Right ventricle myocardium superior (tissue), 1 donor: ENCODE measurements around the gene FAM131A. TPM values are rescaled to one million over a fixed set of nuclear protein-coding genes. Genes with fewer than 3 reads are reported as not detected.

Experiments
- total RNA-seq: library from RNA; stranded (reverse); fragmentation: NEBNext Ultra II Directional; extraction: Animal tissue kit (Norgen Biotek cat#: 25700); gene quantifications from one replicate; pipeline ENCODE4 v1.2.1, GENCODE V29; 2021
- donor health status: DM: no; HTN: yes; CAD: no; lungs with severe emphysema.

The FAM131A gene
- total RNA-seq, 1 donor from 2014 or later: 36.3 TPM

Other genes with a start within 250 kb of the FAM131A start
- gene HTR3E, start 240.5 kb upstream of the FAM131A start, total RNA-seq: not detected
- gene EIF2B5, start 202.2 kb upstream of the FAM131A start, total RNA-seq: 31.4 TPM
- gene DVL3, start 182.2 kb upstream of the FAM131A start, total RNA-seq: 60.6 TPM
- gene AP2M1, start 162.7 kb upstream of the FAM131A start, total RNA-seq: 253 TPM
- gene ABCF3, start 151.4 kb upstream of the FAM131A start, total RNA-seq: 69.3 TPM
- not detected for gene VWA5B2, start 108.0 kb upstream of the FAM131A start, total RNA-seq
- gene ALG3, start 88.6 kb upstream of the FAM131A start, total RNA-seq: 14.9 TPM
- gene EEF1AKMT4, start 87.9 kb upstream of the FAM131A start, total RNA-seq: 1.6 TPM
- gene CAMK2N2, start 76.0 kb upstream of the FAM131A start, total RNA-seq: not detected
- not detected for gene ECE2, start 61.6 kb upstream of the FAM131A start, total RNA-seq
- gene PSMD2, start 38.4 kb upstream of the FAM131A start, total RNA-seq: 237 TPM
- 254 TPM for gene EIF4G1, start 23.0 kb upstream of the FAM131A start, total RNA-seq
- gene CLCN2, start 24.0 kb downstream of the FAM131A start, total RNA-seq: 1.9 TPM
- 19.9 TPM for gene POLR2H, start 24.1 kb downstream of the FAM131A start, total RNA-seq
- 0.11 TPM for gene THPO, start 40.6 kb downstream of the FAM131A start, total RNA-seq
- 7.8 TPM for gene CHRD, start 42.5 kb downstream of the FAM131A start, total RNA-seq
- gene EPHB3, start 224.2 kb downstream of the FAM131A start, total RNA-seq: 2.2 TPM